Measurements from ENCODE around the gene LNP1. TPM values are rescaled to one million over a fixed set of nuclear protein-coding genes. Genes with fewer than 3 reads are reported as not detected.

Gene LNP1
- total RNA-seq, 3 donors from 2014 or later = 0.94 to 1.5 (median 1.1) TPM

DNA sequence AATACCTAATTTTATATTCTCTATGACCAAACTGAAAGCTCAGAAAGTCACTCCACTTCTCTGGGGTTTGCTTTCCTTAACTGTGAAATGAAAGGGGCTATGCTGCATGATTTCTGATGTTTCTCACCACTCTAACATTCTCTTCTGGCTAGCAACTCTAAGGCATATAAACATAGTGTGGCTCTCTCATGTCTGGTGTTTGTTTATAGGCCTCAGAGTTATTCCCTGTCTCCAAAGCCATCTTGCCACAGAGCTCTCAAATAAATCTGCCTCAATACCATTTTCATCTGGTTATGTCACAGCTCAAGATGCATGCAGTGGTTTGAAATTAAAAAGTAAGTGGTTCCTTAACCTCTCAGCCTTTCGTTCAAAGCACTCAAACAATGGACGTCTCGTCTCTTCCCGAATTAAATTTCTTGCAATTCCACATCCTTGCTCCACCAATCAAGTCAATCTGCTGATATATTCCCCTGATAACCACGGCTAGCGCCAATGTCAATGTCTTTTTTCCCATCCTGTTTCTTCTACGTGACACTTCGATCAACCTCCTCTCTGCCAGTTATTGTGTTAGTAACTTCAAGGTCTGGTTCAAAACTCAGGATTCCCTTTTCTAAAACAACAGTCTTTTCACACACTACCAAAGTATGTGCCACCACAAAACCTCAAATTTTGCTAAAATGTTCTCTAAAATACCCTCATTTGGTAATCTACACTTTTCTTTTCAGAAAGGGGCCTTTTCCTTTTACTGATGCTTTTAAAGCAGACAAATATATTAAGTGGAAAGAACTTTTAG is 16.4 kb upstream of the LNP1 start:
- H3K9me3 Mint-ChIP-seq = peaks cover 4% of the 10 kb centered on the region
- H3K27me3 Mint-ChIP-seq (ENCODE audit: low read depth) = no peaks in the 10 kb centered on the region
- peaks cover 2% of the 10 kb centered on the region for H3K4me1 Mint-ChIP-seq (ENCODE audit: low read depth)
- DNase-seq (no peak), ATAC-seq (no peak)
- H3K4me3 Mint-ChIP-seq = no peak overlapping the region
- H3K36me3 Mint-ChIP-seq (ENCODE audit: insufficient read depth) = peaks cover 33% of the 10 kb centered on the region

DNA sequence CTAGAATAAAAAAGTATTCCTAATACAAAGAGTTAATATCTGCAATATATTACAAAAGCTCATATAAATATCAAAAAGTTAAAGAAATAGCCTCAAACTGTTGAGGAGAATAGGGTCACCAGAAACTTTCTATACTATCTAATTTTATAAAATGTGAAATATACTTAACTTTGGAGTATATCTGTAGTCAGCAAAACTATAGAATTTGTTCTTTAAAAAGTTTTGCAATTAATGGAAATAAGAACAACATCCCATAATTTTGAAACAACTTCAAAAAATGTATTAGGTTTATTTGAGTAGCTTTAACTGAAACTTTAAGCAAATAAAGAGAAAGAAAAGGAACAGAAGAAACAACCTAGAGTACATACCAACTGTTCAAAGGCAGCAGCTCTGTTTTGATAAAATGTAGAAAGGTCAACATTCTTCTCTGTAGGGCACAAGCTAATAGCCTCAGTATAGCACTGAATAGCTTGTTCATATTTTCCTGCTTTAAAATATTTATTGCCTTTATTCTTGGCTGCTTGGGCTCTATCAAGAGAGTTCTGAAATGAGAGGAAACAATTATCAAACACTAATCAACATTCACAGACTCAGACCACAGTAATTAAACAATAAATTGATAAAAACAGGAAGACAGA is 14.8 kb upstream of the LNP1 start:
- H3K4me3 Mint-ChIP-seq = no peak overlapping the region
- peaks cover 4% of the 10 kb centered on the region for H3K9me3 Mint-ChIP-seq
- no peak for DNase-seq
- peaks cover 2% of the 10 kb centered on the region for H3K4me1 Mint-ChIP-seq (ENCODE audit: low read depth)
- no peak for ATAC-seq
- H3K36me3 Mint-ChIP-seq (ENCODE audit: insufficient read depth) = peaks cover 31% of the 10 kb centered on the region
- no peaks in the 10 kb centered on the region for H3K27me3 Mint-ChIP-seq (ENCODE audit: low read depth)

DNA sequence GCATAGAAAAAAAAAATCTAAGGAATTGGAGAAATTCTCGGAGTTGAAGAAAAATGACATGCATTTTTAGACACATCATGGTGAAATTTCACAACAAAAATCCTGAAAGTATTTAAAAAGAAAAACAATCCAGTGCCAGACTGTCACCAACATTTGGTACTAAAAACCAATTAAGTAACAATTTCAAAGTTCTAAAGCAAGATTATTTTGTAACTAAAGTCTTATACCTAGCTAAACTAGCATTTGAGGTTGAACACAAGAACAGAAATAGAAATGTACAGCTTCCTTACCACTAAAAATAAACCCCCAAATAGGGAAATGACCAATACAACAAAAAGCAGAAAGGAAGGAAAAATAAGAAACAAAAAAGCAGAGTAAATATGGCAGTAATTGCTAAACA is 12.3 kb upstream of the LNP1 start:
- H3K4me1 Mint-ChIP-seq (ENCODE audit: low read depth) = peaks cover 12% of the 10 kb centered on the region

DNA sequence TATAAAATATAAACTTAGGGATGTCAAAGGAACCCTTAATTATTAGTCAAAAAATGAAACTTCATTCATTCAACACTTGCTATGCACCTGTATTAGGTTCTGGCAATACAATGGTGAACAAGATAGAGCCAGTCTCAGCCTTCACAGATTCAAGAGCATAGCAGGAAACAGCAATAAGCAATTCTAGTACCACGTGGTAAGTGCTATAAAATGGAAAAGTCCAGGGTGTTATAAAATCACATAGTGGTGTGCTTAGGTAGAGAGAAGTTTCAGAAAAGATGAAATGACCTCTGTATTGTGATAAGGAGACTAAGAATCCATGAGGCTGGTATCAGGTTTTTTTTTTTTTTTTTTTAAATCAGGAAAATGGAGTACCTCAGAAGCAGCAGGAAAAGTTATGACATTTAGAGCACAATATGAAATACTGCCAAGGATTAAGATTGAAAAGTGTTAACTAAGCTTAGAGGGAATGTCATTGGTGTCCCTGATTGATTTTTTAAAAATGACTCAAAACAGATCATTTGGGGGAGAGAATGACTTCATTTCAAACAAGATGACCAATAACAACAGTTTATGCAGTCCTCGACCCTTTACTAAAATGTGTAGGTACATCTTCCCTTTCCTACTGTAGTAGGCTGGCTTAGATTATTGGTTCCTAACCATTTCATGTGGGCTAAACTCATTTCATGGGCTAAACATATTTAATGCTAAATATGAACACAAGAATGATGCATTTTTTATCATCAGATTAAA is 5.5 kb upstream of the LNP1 start:
- H3K4me1 Mint-ChIP-seq (ENCODE audit: low read depth) = peaks cover 55% of the 10 kb centered on the region
- H3K27me3 Mint-ChIP-seq (ENCODE audit: low read depth) = no peaks in the 10 kb centered on the region
- H3K4me3 Mint-ChIP-seq = no peak overlapping the region

More for the DNA sequence above, 12.3 kb upstream of the LNP1 start:
- H3K9me3 Mint-ChIP-seq = peaks cover 4% of the 10 kb centered on the region
- no peak for ATAC-seq
- H3K27me3 Mint-ChIP-seq (ENCODE audit: low read depth) = no peaks in the 10 kb centered on the region
- DNase-seq = no peak
- peaks cover 30% of the 10 kb centered on the region for H3K36me3 Mint-ChIP-seq (ENCODE audit: insufficient read depth)
- no peak overlapping the region for H3K4me3 Mint-ChIP-seq

DNA sequence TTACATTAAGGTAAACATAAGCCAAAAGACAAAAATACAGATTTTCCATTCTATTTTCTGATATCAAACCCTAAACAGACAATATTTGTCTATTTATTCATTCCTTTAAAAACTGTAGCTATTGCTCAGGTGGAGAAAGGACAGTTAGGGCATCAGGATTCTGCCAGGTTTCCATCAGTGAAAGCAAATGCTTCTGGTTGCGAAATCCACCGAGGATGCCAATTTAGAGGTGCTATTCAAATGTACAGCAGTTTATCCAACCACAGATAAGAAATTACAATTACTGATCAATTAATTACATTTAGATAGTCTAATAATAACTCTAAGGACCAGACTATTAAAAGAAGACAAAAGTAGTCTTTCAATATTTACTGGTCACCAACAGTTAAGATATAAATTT is 4.4 kb upstream of the LNP1 start:
- H3K9me3 Mint-ChIP-seq = no peaks in the 10 kb centered on the region
- DNase-seq = no peak
- peaks cover 60% of the 10 kb centered on the region for H3K4me1 Mint-ChIP-seq (ENCODE audit: low read depth)

More for the DNA sequence above, 5.5 kb upstream of the LNP1 start:
- Mint-ChIP-seq H3K36me3 (ENCODE audit: insufficient read depth) (peaks cover 6% of the 10 kb centered on the region), H3K9me3 (no peaks in the 10 kb centered on the region)
- DNase-seq (no peak), ATAC-seq (no peak)

DNA sequence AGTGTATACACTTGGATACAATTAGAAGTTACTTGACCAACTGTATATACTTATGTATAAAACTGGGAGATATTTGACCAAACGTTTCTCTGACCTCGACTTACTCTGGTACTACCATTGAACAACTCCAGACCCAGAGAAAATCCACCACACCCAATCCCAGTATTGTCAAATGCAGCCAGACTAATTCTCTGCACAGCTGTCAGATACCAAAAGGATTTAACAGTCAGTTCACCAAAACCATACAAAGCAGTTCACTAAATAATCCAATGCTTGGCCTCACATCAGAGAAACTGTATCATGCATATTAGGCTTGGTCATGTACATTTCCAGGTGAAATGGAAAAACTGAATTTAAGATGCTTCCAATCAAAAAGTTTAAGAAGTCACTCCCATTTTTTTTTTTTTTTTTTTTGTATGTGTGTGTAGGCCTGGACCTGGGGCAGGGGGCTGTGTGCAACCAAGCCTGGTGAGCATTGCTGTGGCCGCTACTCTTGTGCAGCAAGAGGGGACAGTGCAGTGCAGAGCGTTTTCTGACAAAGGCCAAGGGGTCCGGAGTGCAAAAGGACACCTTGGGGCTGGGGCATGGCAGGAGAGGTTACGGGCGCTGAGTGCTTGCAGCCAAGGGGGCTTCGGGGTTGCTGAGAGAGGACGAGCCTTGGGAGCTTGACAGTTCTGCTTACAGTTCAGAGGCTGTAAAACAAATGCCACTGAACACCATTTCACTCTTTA is 1.8 kb upstream of the LNP1 start:
- Mint-ChIP-seq H3K36me3 (ENCODE audit: insufficient read depth) (peaks cover under 1% of the 10 kb centered on the region), H3K4me3 (peak overlapping the region; percentile 97), H3K9me3 (no peaks in the 10 kb centered on the region), H3K4me1 (ENCODE audit: low read depth) (peaks cover 68% of the 10 kb centered on the region), H3K27me3 (ENCODE audit: low read depth) (no peaks in the 10 kb centered on the region)
- ATAC-seq = no peak
- DNase-seq = no peak

More for the DNA sequence above, 4.4 kb upstream of the LNP1 start:
- Mint-ChIP-seq H3K36me3 (ENCODE audit: insufficient read depth) (peaks cover 6% of the 10 kb centered on the region), H3K27me3 (ENCODE audit: low read depth) (no peaks in the 10 kb centered on the region), H3K4me3 (no peak overlapping the region)
- ATAC-seq = no peak

DNA sequence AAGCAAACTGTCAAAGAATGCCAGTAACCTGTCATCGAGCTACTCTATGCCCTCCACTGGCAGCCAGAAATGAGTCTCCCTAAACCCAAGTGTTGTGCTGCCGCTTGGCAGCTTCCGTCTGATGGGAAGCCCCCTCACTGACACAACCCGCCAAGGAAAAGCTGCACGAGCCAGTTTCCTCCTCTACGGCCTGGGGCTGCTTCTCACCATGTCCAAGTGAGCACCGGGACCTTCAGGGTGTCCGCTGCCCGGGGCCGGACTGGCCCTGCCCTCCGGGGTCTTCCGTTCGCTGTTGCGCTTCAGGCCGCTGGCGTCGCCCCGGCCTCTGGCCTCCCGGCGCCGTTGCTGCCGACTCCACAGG is 940 bp upstream of the LNP1 start:
- peak overlapping the region; percentile 97 for H3K4me3 Mint-ChIP-seq
- peaks cover 66% of the 10 kb centered on the region for H3K4me1 Mint-ChIP-seq (ENCODE audit: low read depth)

DNA sequence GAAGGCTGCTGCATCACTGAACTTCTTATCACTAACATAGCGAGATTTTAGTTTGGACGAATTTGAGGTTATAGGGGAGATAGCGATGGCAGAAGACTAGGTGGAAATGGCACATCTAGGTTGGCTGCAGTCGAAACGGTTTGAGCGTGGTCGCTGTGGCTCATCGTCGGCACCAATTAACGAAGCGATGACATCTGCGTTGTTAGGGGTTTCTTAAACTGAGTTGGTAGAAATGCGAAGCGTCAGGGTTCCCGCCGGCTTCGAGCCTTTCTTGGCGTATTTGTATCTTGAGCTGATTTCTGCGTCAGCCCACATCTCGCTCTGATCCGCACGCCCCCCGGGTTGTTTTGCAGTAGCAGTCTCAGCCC is 319 bp downstream of the LNP1 start:
- peak; percentile 36 for DNase-seq
- Mint-ChIP-seq H3K4me1 (ENCODE audit: low read depth) (peaks cover 60% of the 10 kb centered on the region), H3K36me3 (ENCODE audit: insufficient read depth) (peaks cover 2% of the 10 kb centered on the region), H3K9me3 (no peaks in the 10 kb centered on the region), H3K4me3 (peak overlapping the region; percentile 97), H3K27me3 (ENCODE audit: low read depth) (no peaks in the 10 kb centered on the region)
- peak; percentile 24 to 30 for ATAC-seq

More for the DNA sequence above, 940 bp upstream of the LNP1 start:
- ATAC-seq (peak; percentile 56 to 61), DNase-seq (peak; percentile 20)
- Mint-ChIP-seq H3K36me3 (ENCODE audit: insufficient read depth) (no peaks in the 10 kb centered on the region), H3K9me3 (no peaks in the 10 kb centered on the region), H3K27me3 (ENCODE audit: low read depth) (no peaks in the 10 kb centered on the region)

DNA sequence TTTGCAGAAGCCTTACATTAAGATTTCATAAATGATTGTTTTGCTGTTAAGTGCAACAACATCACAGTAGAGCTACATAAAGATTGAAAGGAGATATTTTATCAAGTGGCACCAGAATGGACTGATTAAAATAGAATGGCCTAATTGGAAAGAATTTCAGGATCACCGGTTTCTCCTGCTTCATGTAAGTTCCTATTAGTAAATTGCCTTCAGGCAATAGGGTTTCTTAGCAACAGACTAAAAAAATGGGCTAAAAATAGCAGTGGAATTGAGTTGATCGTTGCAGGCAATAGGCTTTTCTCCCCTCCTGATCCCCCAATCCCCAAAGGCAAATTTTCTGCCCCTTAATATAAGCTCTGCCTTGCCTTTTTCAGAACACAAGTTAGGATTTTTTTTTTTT is 917 bp downstream of the LNP1 start:
- peak overlapping the region; percentile 97 for H3K4me3 Mint-ChIP-seq
- no peak for ATAC-seq
- H3K4me1 Mint-ChIP-seq (ENCODE audit: low read depth) = peaks cover 54% of the 10 kb centered on the region
- H3K9me3 Mint-ChIP-seq = peaks cover 2% of the 10 kb centered on the region
- no peaks in the 10 kb centered on the region for H3K27me3 Mint-ChIP-seq (ENCODE audit: low read depth)
- H3K36me3 Mint-ChIP-seq (ENCODE audit: insufficient read depth) = peaks cover 4% of the 10 kb centered on the region
- no peak for DNase-seq

DNA sequence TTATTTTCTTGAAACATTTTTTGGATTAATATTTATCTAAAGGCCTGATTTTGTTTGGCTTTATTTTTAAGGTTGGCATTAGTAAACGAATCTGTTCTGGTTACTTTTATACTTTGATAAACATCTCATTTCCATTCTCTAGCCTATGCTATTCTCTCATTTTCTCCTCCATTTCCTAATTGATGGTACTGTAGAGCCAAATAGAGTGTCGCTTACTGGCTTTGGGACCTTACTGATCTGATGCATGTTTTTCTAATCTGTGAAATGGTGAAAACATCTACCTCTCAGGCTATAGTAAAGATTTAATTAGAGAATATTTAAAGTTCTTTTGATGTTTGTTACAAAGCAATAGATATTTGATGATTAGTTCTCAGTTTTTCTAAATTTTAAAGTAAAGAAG is 1.6 kb downstream of the LNP1 start:
- H3K9me3 Mint-ChIP-seq = peaks cover 8% of the 10 kb centered on the region
- no peak for DNase-seq
- no peaks in the 10 kb centered on the region for H3K27me3 Mint-ChIP-seq (ENCODE audit: low read depth)
- peak overlapping the region; percentile 97 for H3K4me3 Mint-ChIP-seq
- H3K36me3 Mint-ChIP-seq (ENCODE audit: insufficient read depth) = peaks cover 8% of the 10 kb centered on the region
- ATAC-seq = no peak
- H3K4me1 Mint-ChIP-seq (ENCODE audit: low read depth) = peaks cover 50% of the 10 kb centered on the region

DNA sequence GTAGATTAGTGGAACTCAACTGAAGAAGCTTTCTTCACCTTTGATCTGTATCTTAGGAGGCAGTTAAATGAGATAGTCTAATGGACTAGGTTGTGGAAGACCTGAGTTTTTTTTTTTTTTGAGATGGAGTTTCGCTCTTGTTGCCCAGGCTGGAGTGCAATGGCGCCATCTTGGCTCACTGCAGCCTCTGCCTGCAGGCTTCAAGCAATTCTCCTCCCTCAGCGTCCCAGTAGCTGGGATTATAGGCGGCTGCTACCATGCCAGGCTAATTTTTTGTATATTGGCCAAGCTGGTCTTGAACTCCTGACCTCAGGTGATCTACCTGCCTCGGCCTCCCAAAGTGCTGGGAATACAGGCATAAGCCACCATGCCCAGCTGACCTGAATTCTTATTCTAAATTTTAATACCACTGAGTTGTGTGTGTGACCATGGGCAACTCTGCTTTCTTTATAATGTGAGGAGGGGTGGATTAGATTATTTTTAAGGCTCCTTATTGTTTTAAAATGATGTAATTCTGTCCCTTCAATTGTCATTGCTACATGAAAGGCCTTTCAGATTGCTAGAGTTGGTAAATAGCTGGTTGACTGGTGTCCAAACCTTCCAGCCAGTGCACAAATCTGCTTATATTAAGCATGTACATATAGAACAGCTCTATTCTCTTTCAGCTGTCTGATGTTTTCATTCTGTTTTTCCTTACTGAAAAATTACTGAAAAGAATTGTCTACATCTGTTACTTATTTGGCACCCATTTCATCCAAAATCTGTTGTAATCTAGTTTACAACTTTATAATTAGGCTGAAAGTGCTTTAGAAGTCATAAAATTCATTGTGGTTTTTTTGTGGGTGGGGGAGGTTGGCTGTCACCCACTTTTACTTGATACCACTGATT is 2.3 kb downstream of the LNP1 start:
- DNase-seq (no peak), ATAC-seq (no peak)
- H3K9me3 Mint-ChIP-seq = peaks cover 9% of the 10 kb centered on the region
- no peaks in the 10 kb centered on the region for H3K27me3 Mint-ChIP-seq (ENCODE audit: low read depth)
- no peak overlapping the region for H3K4me3 Mint-ChIP-seq
- peaks cover 8% of the 10 kb centered on the region for H3K36me3 Mint-ChIP-seq (ENCODE audit: insufficient read depth)
- H3K4me1 Mint-ChIP-seq (ENCODE audit: low read depth) = peaks cover 46% of the 10 kb centered on the region

DNA sequence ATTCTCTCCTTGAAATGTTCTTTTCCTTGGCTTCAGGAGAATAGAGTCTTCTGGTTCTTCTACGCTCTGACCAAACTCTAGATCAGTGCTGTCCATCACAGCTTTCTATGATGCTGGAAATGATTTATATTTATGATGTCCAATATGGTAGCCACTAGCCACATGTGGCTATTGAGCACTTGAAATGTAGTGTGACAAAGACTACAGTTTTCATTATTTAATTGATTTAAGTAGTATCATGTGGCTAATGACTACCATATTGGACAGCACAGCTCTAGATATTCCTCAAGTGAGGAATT is 2.9 kb downstream of the LNP1 start:
- peaks cover 9% of the 10 kb centered on the region for H3K9me3 Mint-ChIP-seq
- H3K4me1 Mint-ChIP-seq (ENCODE audit: low read depth) = peaks cover 40% of the 10 kb centered on the region
- peaks cover 8% of the 10 kb centered on the region for H3K36me3 Mint-ChIP-seq (ENCODE audit: insufficient read depth)
- DNase-seq = no peak
- H3K27me3 Mint-ChIP-seq (ENCODE audit: low read depth) = no peaks in the 10 kb centered on the region
- H3K4me3 Mint-ChIP-seq = no peak overlapping the region
- ATAC-seq = no peak

DNA sequence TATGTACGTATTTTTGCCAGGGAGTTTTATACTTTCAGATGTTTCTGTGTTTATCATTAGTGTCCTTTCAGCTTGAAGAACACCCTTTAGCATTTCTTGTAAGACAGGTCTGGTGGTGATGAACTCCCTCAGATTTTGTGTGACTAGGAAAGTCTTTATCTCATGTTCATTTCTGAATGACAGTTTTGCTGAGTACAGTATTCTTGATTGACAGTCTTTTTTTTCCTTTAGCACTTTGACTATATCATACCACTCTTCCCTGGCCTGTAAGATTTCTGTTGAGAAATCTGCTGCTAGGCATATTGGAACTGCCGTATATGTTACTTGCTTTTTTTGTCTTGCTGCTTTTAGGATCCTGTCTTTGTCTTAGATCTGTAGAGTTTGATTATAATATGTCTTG is 5.8 kb downstream of the LNP1 start:
- Mint-ChIP-seq H3K9me3 (peaks cover 19% of the 10 kb centered on the region), H3K36me3 (ENCODE audit: insufficient read depth) (peaks cover 19% of the 10 kb centered on the region), H3K4me1 (ENCODE audit: low read depth) (peaks cover 22% of the 10 kb centered on the region), H3K4me3 (no peak overlapping the region), H3K27me3 (ENCODE audit: low read depth) (no peaks in the 10 kb centered on the region)
- DNase-seq = no peak
- no peak for ATAC-seq

Measured in activated T-cell treated with anti-CD3 and anti-CD28 coated beads, Interleukin-2, amount 50 U/mL, for 4 hours (primary cell).